ENCODE data around the gene METTL14. TPM values are rescaled to one million over a fixed set of nuclear protein-coding genes. Genes with fewer than 3 reads are reported as not detected.

METTL14 gene
- total RNA-seq, 2 donors from 2014 or later = 33.0 to 34.1 TPM

DNA sequence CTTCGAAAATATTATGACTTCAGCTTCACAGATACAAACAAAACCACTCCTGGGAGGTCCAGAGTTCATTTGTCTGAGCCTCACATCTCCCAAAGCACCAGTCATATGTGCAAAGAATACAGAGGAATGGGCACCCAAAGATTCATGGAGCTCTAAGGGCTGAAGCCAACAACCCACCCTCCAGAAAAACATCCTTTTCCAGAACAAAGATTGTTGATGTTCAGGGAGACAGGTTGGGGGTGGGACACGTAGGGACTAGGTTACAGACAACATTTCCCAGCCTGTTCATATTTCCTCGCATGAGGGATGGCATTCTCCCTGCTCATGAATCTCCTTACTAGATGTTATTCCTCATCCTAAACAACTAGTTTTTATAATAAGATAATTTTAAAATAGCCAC is 71.2 kb downstream of the METTL14 start:
- Histone ChIP-seq H3K9me3 (no peaks in the 10 kb centered on the region), H3K4me3 (no peak overlapping the region), H3K4me1 (no peaks in the 10 kb centered on the region), H3K27me3 (no peaks in the 10 kb centered on the region), H3K27ac (no peak overlapping the region), H3K9ac (ENCODE audit: low read depth in 2 of 2, low read length in 2 of 2) (no peak overlapping the region), H3K36me3 (peaks cover 6% of the 10 kb centered on the region)
- no peak for DNase-seq
- intact Hi-C loops (cut with DNase I) = no loop called here
- TF ChIP-seq, protein P1, sequence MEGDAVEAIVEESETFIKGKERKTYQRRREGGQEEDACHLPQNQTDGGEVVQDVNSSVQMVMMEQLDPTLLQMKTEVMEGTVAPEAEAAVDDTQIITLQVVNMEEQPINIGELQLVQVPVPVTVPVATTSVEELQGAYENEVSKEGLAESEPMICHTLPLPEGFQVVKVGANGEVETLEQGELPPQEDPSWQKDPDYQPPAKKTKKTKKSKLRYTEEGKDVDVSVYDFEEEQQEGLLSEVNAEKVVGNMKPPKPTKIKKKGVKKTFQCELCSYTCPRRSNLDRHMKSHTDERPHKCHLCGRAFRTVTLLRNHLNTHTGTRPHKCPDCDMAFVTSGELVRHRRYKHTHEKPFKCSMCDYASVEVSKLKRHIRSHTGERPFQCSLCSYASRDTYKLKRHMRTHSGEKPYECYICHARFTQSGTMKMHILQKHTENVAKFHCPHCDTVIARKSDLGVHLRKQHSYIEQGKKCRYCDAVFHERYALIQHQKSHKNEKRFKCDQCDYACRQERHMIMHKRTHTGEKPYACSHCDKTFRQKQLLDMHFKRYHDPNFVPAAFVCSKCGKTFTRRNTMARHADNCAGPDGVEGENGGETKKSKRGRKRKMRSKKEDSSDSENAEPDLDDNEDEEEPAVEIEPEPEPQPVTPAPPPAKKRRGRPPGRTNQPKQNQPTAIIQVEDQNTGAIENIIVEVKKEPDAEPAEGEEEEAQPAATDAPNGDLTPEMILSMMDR (IDR thresholded peaks at IDR 0.05) = no peak

DNA sequence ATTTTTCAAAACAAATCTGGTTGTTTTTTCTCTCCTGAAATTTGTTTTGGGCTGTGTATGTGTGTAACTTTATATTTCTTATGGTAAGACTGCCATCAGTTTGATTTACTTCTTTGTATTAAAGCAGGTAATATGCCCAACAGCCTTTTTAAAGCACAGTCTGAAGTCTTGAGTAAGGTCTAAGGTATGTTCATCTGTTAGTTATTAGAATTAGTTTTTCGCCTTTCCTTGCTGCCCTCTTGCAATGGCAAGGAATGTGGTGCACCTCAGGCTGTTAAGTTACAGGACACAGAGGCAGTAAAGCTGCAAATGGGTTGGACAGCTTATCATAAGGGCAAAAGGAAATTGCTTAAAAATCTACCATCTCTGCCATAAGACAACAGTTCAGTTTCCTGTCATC is 71.8 kb downstream of the METTL14 start:
- intact Hi-C loops (cut with DNase I) = no loop called here

DNA sequence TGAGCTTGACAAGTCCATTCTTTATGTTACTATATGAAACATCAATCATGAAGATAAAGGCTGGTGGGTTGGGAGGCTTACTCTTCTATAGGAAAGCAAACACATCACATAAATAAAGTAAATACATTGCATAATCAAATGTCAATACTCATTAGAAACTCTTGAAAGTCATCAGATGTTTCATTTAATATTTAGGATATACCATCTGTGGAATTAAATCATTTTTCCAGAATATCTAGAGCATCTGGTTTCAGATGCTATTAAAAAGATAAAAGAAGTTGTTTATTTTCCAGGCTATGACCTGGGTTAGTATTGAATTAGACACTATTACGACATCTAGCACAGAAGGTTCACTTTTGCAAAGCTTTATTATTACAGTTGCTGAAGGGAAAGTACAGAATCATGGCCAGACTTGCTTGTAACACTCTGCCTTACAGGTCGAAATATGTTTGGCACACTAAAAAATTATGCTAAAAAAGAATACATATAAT is 72.6 kb downstream of the METTL14 start:
- H3K4me1 ChIP-seq = no peaks in the 10 kb centered on the region
- H3K27me3 ChIP-seq = no peaks in the 10 kb centered on the region
- no peak overlapping the region for H3K27ac ChIP-seq
- H3K9me3 ChIP-seq = no peaks in the 10 kb centered on the region
- no peak overlapping the region for H3K4me3 ChIP-seq
- no peak for DNase-seq
- TF ChIP-seq, protein P1 (IDR thresholded peaks at IDR 0.05) = no peak
- intact Hi-C loops (cut with DNase I) = no loop called here
- no peak overlapping the region for H3K9ac ChIP-seq (ENCODE audit: low read depth in 2 of 2, low read length in 2 of 2)
- no peaks in the 10 kb centered on the region for H3K36me3 ChIP-seq

More for the DNA sequence above, 71.8 kb downstream of the METTL14 start:
- H3K27me3 ChIP-seq = no peaks in the 10 kb centered on the region
- H3K9me3 ChIP-seq = no peaks in the 10 kb centered on the region
- peaks cover 6% of the 10 kb centered on the region for H3K36me3 ChIP-seq
- no peak overlapping the region for H3K9ac ChIP-seq (ENCODE audit: low read depth in 2 of 2, low read length in 2 of 2)
- H3K4me1 ChIP-seq = no peaks in the 10 kb centered on the region
- no peak overlapping the region for H3K4me3 ChIP-seq
- TF ChIP-seq, protein P1 (IDR thresholded peaks at IDR 0.05) = no peak
- no peak for DNase-seq
- H3K27ac ChIP-seq = no peak overlapping the region

DNA sequence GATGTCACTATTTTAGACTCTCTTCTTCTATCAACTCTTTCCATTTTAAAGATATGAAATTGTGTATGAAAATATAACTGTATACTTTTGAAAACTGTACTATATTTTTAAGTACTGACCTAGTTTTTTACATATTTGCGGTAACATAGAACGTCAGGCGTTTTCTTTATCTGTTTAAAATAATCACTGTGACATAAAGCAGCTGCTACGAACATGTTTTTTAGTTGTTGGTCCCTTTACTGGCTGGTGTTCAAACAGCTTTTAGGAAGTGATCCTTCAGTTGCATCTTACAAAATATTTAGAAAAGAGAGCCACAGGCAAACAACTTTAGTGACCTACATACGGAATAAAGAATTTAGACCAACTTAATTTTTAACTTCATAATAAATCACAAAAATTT is 73.1 kb downstream of the METTL14 start:
- no peaks in the 10 kb centered on the region for H3K9me3 ChIP-seq
- no peaks in the 10 kb centered on the region for H3K4me1 ChIP-seq
- DNase-seq = no peak
- H3K36me3 ChIP-seq = no peaks in the 10 kb centered on the region
- TF ChIP-seq, protein P1 (IDR thresholded peaks at IDR 0.05) = no peak
- H3K27ac ChIP-seq = no peak overlapping the region
- intact Hi-C loops (cut with DNase I) = no loop called here
- H3K9ac ChIP-seq (ENCODE audit: low read depth in 2 of 2, low read length in 2 of 2) = no peak overlapping the region
- no peak overlapping the region for H3K4me3 ChIP-seq
- no peaks in the 10 kb centered on the region for H3K27me3 ChIP-seq

DNA sequence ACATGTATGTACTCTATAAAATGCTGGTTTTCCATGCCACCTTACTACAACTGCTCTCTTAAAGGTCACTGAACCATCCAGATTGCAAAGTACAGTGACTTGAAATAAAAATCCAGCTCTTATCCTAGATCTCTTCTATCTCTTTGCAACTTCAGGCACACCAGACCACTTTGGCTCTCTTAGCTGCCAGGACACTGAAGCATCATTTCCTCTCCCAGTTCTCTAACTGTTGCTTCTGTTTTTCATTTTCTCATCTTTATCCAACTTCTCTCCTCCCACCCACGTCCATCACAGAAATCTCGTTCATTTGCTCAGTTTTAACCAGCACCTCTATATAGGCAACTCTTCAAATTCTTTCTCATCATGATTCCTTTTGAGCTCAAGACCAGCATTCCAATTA is 74.3 kb downstream of the METTL14 start:
- TF ChIP-seq, protein P1 (IDR thresholded peaks at IDR 0.05) = no peak
- H3K4me1 ChIP-seq = no peaks in the 10 kb centered on the region
- no peak overlapping the region for H3K4me3 ChIP-seq
- no peak overlapping the region for H3K27ac ChIP-seq
- H3K36me3 ChIP-seq = no peaks in the 10 kb centered on the region
- no peaks in the 10 kb centered on the region for H3K27me3 ChIP-seq
- no peak overlapping the region for H3K9ac ChIP-seq (ENCODE audit: low read depth in 2 of 2, low read length in 2 of 2)
- DNase-seq = no peak
- H3K9me3 ChIP-seq = no peaks in the 10 kb centered on the region
- intact Hi-C loops (cut with DNase I) = no loop called here

All from colonic mucosa (tissue), 4 donors.